H9 (cell line): ENCODE results near the gene KATNA1. TPM values are rescaled to one million over a fixed set of nuclear protein-coding genes. Genes with fewer than 3 reads are reported as not detected.

Experiments
- DNase-seq: peaks from one replicate; pipeline ENCODE4 v3.0.0-alpha.2; 2017
- H2AFZ ChIP-seq: one replicate; pipeline ENCODE4 v1.6.1; 2013; ENCODE audit warnings: mild to moderate bottlenecking, low read length, control low read depth, moderate library complexity
- H2AK5ac ChIP-seq: 2 replicates; pipeline ENCODE4 v1.6.1; 2013; ENCODE audit warnings: low read length, control low read depth, mixed read lengths; ENCODE audit not compliant: insufficient read length
- H2BK120ac ChIP-seq: one replicate; pipeline ENCODE4 v1.6.1; 2013; ENCODE audit warnings: low read depth, mild to moderate bottlenecking, low read length, control low read depth, inconsistent platforms; ENCODE audit not compliant: poor library complexity, severe bottlenecking
- H2BK12ac ChIP-seq: 2 replicates; pipeline ENCODE4 v1.6.1; 2013; ENCODE audit warnings: low read length, control low read depth, mixed read lengths, low read depth; ENCODE audit not compliant: insufficient read length
- H2BK15ac ChIP-seq: 2 replicates; pipeline ENCODE4 v1.6.1; 2013; ENCODE audit warnings: low read depth, low read length, control low read depth
- H2BK20ac ChIP-seq: one replicate; pipeline ENCODE4 v1.6.1; 2013; ENCODE audit warnings: low read depth, mild to moderate bottlenecking, low read length, control low read depth, inconsistent platforms; ENCODE audit not compliant: poor library complexity, severe bottlenecking
- H2BK5ac ChIP-seq: 2 replicates; pipeline ENCODE4 v1.6.1; 2013; ENCODE audit warnings: low read length, control low read depth, mixed read lengths; ENCODE audit not compliant: insufficient read length
- H3K14ac ChIP-seq: 2 replicates; pipeline ENCODE4 v1.6.1; 2013; ENCODE audit warnings: low read length, control low read depth; ENCODE audit not compliant: insufficient read depth
- H3K18ac ChIP-seq: 2 replicates; pipeline ENCODE4 v1.6.1; 2013; ENCODE audit warnings: low read depth, mild to moderate bottlenecking, mixed read lengths, low read length, control low read depth; ENCODE audit not compliant: insufficient read length
- H3K23ac ChIP-seq: 2 replicates; pipeline ENCODE4 v1.6.1; 2013; ENCODE audit warnings: low read length, control low read depth, mixed read lengths, low read depth; ENCODE audit not compliant: insufficient read length
- H3K23me2 ChIP-seq: 2 replicates; pipeline ENCODE4 v1.6.1; 2013; ENCODE audit warnings: low read depth, mild to moderate bottlenecking, mixed read lengths, low read length, control low read depth; ENCODE audit not compliant: insufficient read length, poor library complexity, severe bottlenecking
- H3K27ac ChIP-seq: 2 replicates; pipeline ENCODE4 v1.5.1; 2013; ENCODE audit warnings: low read length, control low read depth, mixed read lengths, low read depth; ENCODE audit not compliant: insufficient read length
- H3K27me3 ChIP-seq: 2 replicates; pipeline ENCODE4 v1.6.1; 2013; ENCODE audit warnings: low read length, control low read depth, inconsistent platforms; ENCODE audit not compliant: insufficient read depth
- H3K4ac ChIP-seq: 2 replicates; pipeline ENCODE4 v1.6.1; 2013; ENCODE audit warnings: low read depth, mild to moderate bottlenecking, control low read depth, inconsistent platforms, low read length, moderate library complexity
- H3K4me1 ChIP-seq: 2 replicates; pipeline ENCODE4 v1.6.1; 2013; ENCODE audit warnings: low read length, control low read depth, inconsistent platforms; ENCODE audit not compliant: insufficient read depth
- H3K4me2 ChIP-seq: 2 replicates; pipeline ENCODE4 v1.6.1; 2013; ENCODE audit warnings: low read length, control low read depth, mixed read lengths; ENCODE audit not compliant: insufficient read length, insufficient read depth
- H3K56ac ChIP-seq: 2 replicates; pipeline ENCODE4 v1.6.1; 2013; ENCODE audit warnings: low read depth, mild to moderate bottlenecking, mixed read lengths, low read length, control low read depth; ENCODE audit not compliant: insufficient read length
- H3K79me1 ChIP-seq: 2 replicates; pipeline ENCODE4 v1.6.1; 2013; ENCODE audit warnings: low read depth, mild to moderate bottlenecking, moderate library complexity, low read length, control low read depth, inconsistent platforms; ENCODE audit not compliant: insufficient read depth, poor library complexity, severe bottlenecking
- H3K79me2 ChIP-seq: 2 replicates; pipeline ENCODE4 v1.6.1; 2013; ENCODE audit warnings: low read length, control low read depth, inconsistent platforms; ENCODE audit not compliant: insufficient read depth
- H3K9ac ChIP-seq: 2 replicates; pipeline ENCODE4 v1.6.1; 2013; ENCODE audit warnings: low read length, control low read depth, mixed read lengths; ENCODE audit not compliant: insufficient read length; ENCODE audit errors: extremely low read depth
- H3K9me3 ChIP-seq: one replicate; pipeline ENCODE4 v1.6.1; 2013; ENCODE audit warnings: low read depth, low read length, inconsistent platforms; ENCODE audit not compliant: control insufficient read depth
- H3T11ph ChIP-seq: one replicate; pipeline ENCODE4 v1.6.1; 2013; ENCODE audit warnings: mild to moderate bottlenecking, low read length, control low read depth, inconsistent platforms
- H4K20me1 ChIP-seq: one replicate; pipeline ENCODE4 v1.6.1; 2013; ENCODE audit not compliant: control insufficient read depth, insufficient read length, insufficient read depth
- H4K5ac ChIP-seq: 2 replicates; pipeline ENCODE4 v1.6.1; 2013; ENCODE audit warnings: low read depth, mild to moderate bottlenecking, mixed read lengths, low read length, control low read depth; ENCODE audit not compliant: insufficient read length
- H4K8ac ChIP-seq: replicated peaks from 2 replicates; pipeline ENCODE4 v1.6.1; 2013; ENCODE audit warnings: low read length, control low read depth, mixed read lengths, low read depth; ENCODE audit not compliant: insufficient read length
- H4K91ac ChIP-seq: 2 replicates; pipeline ENCODE4 v1.6.1; 2013; ENCODE audit warnings: low read depth, mild to moderate bottlenecking, moderate library complexity, mixed read lengths, low read length, control low read depth; ENCODE audit not compliant: insufficient read length
- H3K27ac Mint-ChIP-seq, 3 experiments: 2 replicates in 2 of 3; 3 replicates in 1 of 3; pipeline ENCODE4 v1.8.0; 2020 to 2021; ENCODE audit warnings: mixed read lengths in 3 of 3, mild to moderate bottlenecking in 1 of 3, moderate library complexity in 1 of 3
- H3K27me3 Mint-ChIP-seq: 2 replicates; pipeline ENCODE4 v1.8.0; 2021; ENCODE audit warnings: low read depth, mild to moderate bottlenecking, moderate library complexity, mixed read lengths
- H3K36me3 Mint-ChIP-seq, 3 experiments: 2 replicates in 2 of 3; 3 replicates in 1 of 3; pipeline ENCODE4 v1.8.0; 2020 to 2021; ENCODE audit warnings: low read depth in 3 of 3, mixed read lengths in 3 of 3; ENCODE audit not compliant: insufficient read depth in 1 of 3
- H3K4me1 Mint-ChIP-seq, 2 experiments: 2 replicates each; pipeline ENCODE4 v1.8.0; 2020; ENCODE audit warnings: mixed read lengths in 2 of 2
- H3K4me3 Mint-ChIP-seq, 2 experiments: 2 replicates in 1 of 2; 3 replicates in 1 of 2; pipeline ENCODE4 v1.8.0; 2020 to 2021; ENCODE audit warnings: mild to moderate bottlenecking in 2 of 2, mixed read lengths in 2 of 2, moderate library complexity in 1 of 2
- H3K9me3 Mint-ChIP-seq, 2 experiments: 2 replicates in 1 of 2; 3 replicates in 1 of 2; pipeline ENCODE4 v1.8.0; 2020; ENCODE audit warnings: mild to moderate bottlenecking in 2 of 2, mixed read lengths in 2 of 2, moderate library complexity in 1 of 2
- CTCF ChIP-seq: fragments of 200-600 bp; sonication (generic); conservative IDR thresholded peaks from 3 replicates; pipeline ENCODE4 v1.8.0; 2021; ENCODE audit warnings: antibody characterized with exemption, mild to moderate bottlenecking
- WGBS: extraction: QIAGEN DNeasy Blood & Tissue Kit; methylation state at CpG from one replicate; pipeline ENCODE4 v1.1.7; 2013; ENCODE audit warnings: missing lambda C conversion rate, low lambda C conversion rate, mixed read lengths; ENCODE audit not compliant: insufficient read length; ENCODE audit errors: extremely low coverage; 5-methylcytosine and 5-hydroxymethylcytosine counted together
- total RNA-seq: library from RNA; stranded (reverse); gene quantifications from 2 replicates; pipeline ENCODE4 v1.2.1, GENCODE V29; 2021

Gene KATNA1
- total RNA-seq, 1 experiment from 2014 or later: 18.3 TPM

GRCh38 chr6:149608381-149608982 is 40.0 kb downstream of the KATNA1 start:
- no CpG with 5 or more reads among the region's 7 CpGs for WGBS
- Mint-ChIP-seq H3K9me3 (peaks cover 2 to 6% of the 10 kb centered on the region in 2 experiments; a peak in 2 of 5 replicates), H3K27ac (peak overlapping the region; percentile 47 to 67 (median 53); a peak in 2 of 7 replicates), H3K27me3 (no peaks in the 10 kb centered on the region), H3K36me3 (peaks cover 3 to 22% (median 12%) of the 10 kb centered on the region in 3 experiments), H3K4me1 (no peaks in the 10 kb centered on the region), H3K4me3 (no peak overlapping the region)
- Histone ChIP-seq H2BK5ac (no peak overlapping the region), H3K23ac (no peak overlapping the region), H3K27me3 (no peaks in the 10 kb centered on the region), H3K9me3 (no peaks in the 10 kb centered on the region), H4K8ac (no peak overlapping the region), H2BK12ac (no peak overlapping the region), H4K91ac (no peak overlapping the region), H3K4ac (no peak overlapping the region), H4K20me1 (no peaks in the 10 kb centered on the region), H3K56ac (no peak overlapping the region), H3K27ac (no peak overlapping the region), H3K4me1 (no peaks in the 10 kb centered on the region), H4K5ac (no peak overlapping the region), H3K4me2 (no peak overlapping the region), H3T11ph (no peak overlapping the region), H2AFZ (no peak overlapping the region), H2BK120ac (no peak overlapping the region), H3K79me2 (no peaks in the 10 kb centered on the region), H2BK20ac (no peak overlapping the region), H3K14ac (no peak overlapping the region), H3K79me1 (no peaks in the 10 kb centered on the region), H3K23me2 (no peaks in the 10 kb centered on the region), H2AK5ac (no peak overlapping the region), H3K18ac (no peak overlapping the region), H2BK15ac (no peak overlapping the region), H3K9ac (no peak overlapping the region)
- TF ChIP-seq CTCF: no peak
- DNase-seq: no peak
